K562 (cell line): Measurements from ENCODE around the gene RHOA. TPM values are rescaled to one million over a fixed set of nuclear protein-coding genes. Genes with fewer than 3 reads are reported as not detected.

Experiments used
- polyA plus RNA-seq, 8 experiments: library from polyadenylated mRNA; depleted of rRNA in 4 of 8; stranded (reverse) in 5 of 8; unstranded in 3 of 8; fragments of >200 nt; fragmentation: Nextera tagmentation in 2 of 8; fragmentation: Illumina TruSeq in 1 of 8; extraction: Ambion mirVana in 2 of 8; extraction: Trizol in 1 of 8; gene quantifications; 2 replicates each; pipeline versions ENCODE4 v1.2.1 to v1.2.3, GENCODE V29; 2011 to 2014; ENCODE audit warnings: inconsistent platforms in 1 of 8, missing spikeins in 1 of 8
- total RNA-seq, 7 experiments: library from RNA; depleted of rRNA in 6 of 7; stranded (reverse); fragments of >200 nt in 6 of 7; fragmentation: Illumina TruSeq in 2 of 7; extraction: Trizol in 2 of 7; gene quantifications; 2 replicates each; pipeline versions ENCODE4 v1.2.1 to v1.2.3, GENCODE V29; 2011 to 2021; ENCODE audit warnings: low replicate concordance in 1 of 7

The RHOA gene
- total and polyA plus RNA-seq, 9 of the 15 experiments (the other 6 are each of a cell fraction or from before 2014, with no cell fraction given), result 136 to 540 (median 236) TPM

Other genes with a start within 250 kb of the RHOA start
Only the 7 nearest of the 10 such genes appear.
- 2.6 and 4.2 TPM in 2 replicates for gene C3orf62, start 134.7 kb downstream of the RHOA start, total RNA-seq (2014; rRNA removed)
- 2.9 and 3.8 TPM in 2 replicates for gene C3orf62, start 134.7 kb downstream of the RHOA start, total RNA-seq (2014; rRNA removed; fragmentation: Illumina TruSeq; extraction: Trizol)
- gene C3orf62, start 134.7 kb downstream of the RHOA start, total RNA-seq (2015; rRNA removed; fragmentation: Illumina TruSeq; extraction: Trizol), result 3.4 and 3.5 TPM in 2 replicates
- gene C3orf62, start 134.7 kb downstream of the RHOA start, total RNA-seq (2021), result 3.0 and 4.2 TPM in 2 replicates
- 3.8 and 4.3 TPM in 2 replicates for gene C3orf62, start 134.7 kb downstream of the RHOA start, polyA plus RNA-seq (2011; rRNA removed)
- gene C3orf62, start 134.7 kb downstream of the RHOA start, polyA plus RNA-seq (2014; fragmentation: Illumina TruSeq; extraction: Trizol), result 4.0 and 5.7 TPM in 2 replicates
- gene C3orf62, start 134.7 kb downstream of the RHOA start, polyA plus RNA-seq (2014; fragmentation: Nextera tagmentation; extraction: Ambion mirVana), result 1 to 10 TPM; 1.3 to 1.6 TPM
- 4.6 and 5.6 TPM in 2 replicates for gene C3orf62, start 134.7 kb downstream of the RHOA start, polyA plus RNA-seq (2014; rRNA removed)
- 11.8 and 22.1 TPM in 2 replicates for gene USP4, start 71.9 kb downstream of the RHOA start, total RNA-seq (2014; rRNA removed)
- gene USP4, start 71.9 kb downstream of the RHOA start, total RNA-seq (2014; rRNA removed; fragmentation: Illumina TruSeq; extraction: Trizol), result 21.3 and 21.7 TPM in 2 replicates
- gene USP4, start 71.9 kb downstream of the RHOA start, total RNA-seq (2015; rRNA removed; fragmentation: Illumina TruSeq; extraction: Trizol), result 20.8 and 21.1 TPM in 2 replicates
- gene USP4, start 71.9 kb downstream of the RHOA start, total RNA-seq (2021), result 26.7 and 29.5 TPM in 2 replicates
- 34.2 and 40.4 TPM in 2 replicates for gene USP4, start 71.9 kb downstream of the RHOA start, polyA plus RNA-seq (2011; rRNA removed)
- 24.7 and 28.2 TPM in 2 replicates for gene USP4, start 71.9 kb downstream of the RHOA start, polyA plus RNA-seq (2014; fragmentation: Illumina TruSeq; extraction: Trizol)
- gene USP4, start 71.9 kb downstream of the RHOA start, polyA plus RNA-seq (2014; fragmentation: Nextera tagmentation; extraction: Ambion mirVana), result 10 to 100 TPM; 15.4 to 22.9 TPM
- 20.4 and 26.1 TPM in 2 replicates for gene USP4, start 71.9 kb downstream of the RHOA start, polyA plus RNA-seq (2014; rRNA removed)
- 0.57 TPM in 1 of 2 replicates, not detected in the other for gene GPX1, start 53.6 kb downstream of the RHOA start, total RNA-seq (2014; rRNA removed)
- gene GPX1, start 53.6 kb downstream of the RHOA start, total RNA-seq (2014; rRNA removed; fragmentation: Illumina TruSeq; extraction: Trizol), result not detected in 2 replicates
- gene GPX1, start 53.6 kb downstream of the RHOA start, total RNA-seq (2015; rRNA removed; fragmentation: Illumina TruSeq; extraction: Trizol), result 0.25 TPM in 1 of 2 replicates, not detected in the other
- 1.3 and 1.6 TPM in 2 replicates for gene GPX1, start 53.6 kb downstream of the RHOA start, total RNA-seq (2021)
- 0.08 TPM in 1 of 2 replicates, not detected in the other for gene GPX1, start 53.6 kb downstream of the RHOA start, polyA plus RNA-seq (2011; rRNA removed)
- gene GPX1, start 53.6 kb downstream of the RHOA start, polyA plus RNA-seq (2014; fragmentation: Illumina TruSeq; extraction: Trizol), result not detected in 2 replicates
- under 1 TPM in 1 of 2 experiments, not detected in 1; 0.08 TPM for gene GPX1, start 53.6 kb downstream of the RHOA start, polyA plus RNA-seq (2014; fragmentation: Nextera tagmentation; extraction: Ambion mirVana)
- 0.09 and 0.16 TPM in 2 replicates for gene GPX1, start 53.6 kb downstream of the RHOA start, polyA plus RNA-seq (2014; rRNA removed)
- 6.5 and 8.0 TPM in 2 replicates for gene TCTA, start 447 bp upstream of the RHOA start, total RNA-seq (2014; rRNA removed)
- gene TCTA, start 447 bp upstream of the RHOA start, total RNA-seq (2014; rRNA removed; fragmentation: Illumina TruSeq; extraction: Trizol), result 6.4 and 6.6 TPM in 2 replicates
- gene TCTA, start 447 bp upstream of the RHOA start, total RNA-seq (2015; rRNA removed; fragmentation: Illumina TruSeq; extraction: Trizol), result 7.5 and 8.3 TPM in 2 replicates
- 7.7 and 8.2 TPM in 2 replicates for gene TCTA, start 447 bp upstream of the RHOA start, total RNA-seq (2021)
- 9.3 and 11.7 TPM in 2 replicates for gene TCTA, start 447 bp upstream of the RHOA start, polyA plus RNA-seq (2011; rRNA removed)
- gene TCTA, start 447 bp upstream of the RHOA start, polyA plus RNA-seq (2014; fragmentation: Illumina TruSeq; extraction: Trizol), result 14.6 and 15.4 TPM in 2 replicates
- 1 to 10 TPM; 4.0 to 4.2 TPM for gene TCTA, start 447 bp upstream of the RHOA start, polyA plus RNA-seq (2014; fragmentation: Nextera tagmentation; extraction: Ambion mirVana)
- gene TCTA, start 447 bp upstream of the RHOA start, polyA plus RNA-seq (2014; rRNA removed), result 8.8 and 9.5 TPM in 2 replicates
- gene AMT, start 10.5 kb upstream of the RHOA start, total RNA-seq (2014; rRNA removed), result 0.37 and 0.41 TPM in 2 replicates
- 0.18 and 0.29 TPM in 2 replicates for gene AMT, start 10.5 kb upstream of the RHOA start, total RNA-seq (2014; rRNA removed; fragmentation: Illumina TruSeq; extraction: Trizol)
- gene AMT, start 10.5 kb upstream of the RHOA start, total RNA-seq (2015; rRNA removed; fragmentation: Illumina TruSeq; extraction: Trizol), result 0.14 and 0.41 TPM in 2 replicates
- 0.72 and 1.5 TPM in 2 replicates for gene AMT, start 10.5 kb upstream of the RHOA start, total RNA-seq (2021)
- gene AMT, start 10.5 kb upstream of the RHOA start, polyA plus RNA-seq (2011; rRNA removed), result 1.6 and 4.4 TPM in 2 replicates
- 0.52 and 0.76 TPM in 2 replicates for gene AMT, start 10.5 kb upstream of the RHOA start, polyA plus RNA-seq (2014; fragmentation: Illumina TruSeq; extraction: Trizol)
- gene AMT, start 10.5 kb upstream of the RHOA start, polyA plus RNA-seq (2014; fragmentation: Nextera tagmentation; extraction: Ambion mirVana), result under 1 TPM; 0.25 to 0.66 TPM
- 0.98 and 2.1 TPM in 2 replicates for gene AMT, start 10.5 kb upstream of the RHOA start, polyA plus RNA-seq (2014; rRNA removed)
- gene NICN1, start 17.3 kb upstream of the RHOA start, total RNA-seq (2014; rRNA removed), result 1.9 and 4.7 TPM in 2 replicates
- 2.7 and 3.1 TPM in 2 replicates for gene NICN1, start 17.3 kb upstream of the RHOA start, total RNA-seq (2014; rRNA removed; fragmentation: Illumina TruSeq; extraction: Trizol)
- 3.7 and 4.2 TPM in 2 replicates for gene NICN1, start 17.3 kb upstream of the RHOA start, total RNA-seq (2015; rRNA removed; fragmentation: Illumina TruSeq; extraction: Trizol)
- gene NICN1, start 17.3 kb upstream of the RHOA start, total RNA-seq (2021), result 7.2 and 8.8 TPM in 2 replicates
- 5.9 and 12.4 TPM in 2 replicates for gene NICN1, start 17.3 kb upstream of the RHOA start, polyA plus RNA-seq (2011; rRNA removed)
- 5.7 and 7.4 TPM in 2 replicates for gene NICN1, start 17.3 kb upstream of the RHOA start, polyA plus RNA-seq (2014; fragmentation: Illumina TruSeq; extraction: Trizol)
- 1 to 10 TPM; 6.0 to 7.0 TPM for gene NICN1, start 17.3 kb upstream of the RHOA start, polyA plus RNA-seq (2014; fragmentation: Nextera tagmentation; extraction: Ambion mirVana)
- 4.1 and 6.4 TPM in 2 replicates for gene NICN1, start 17.3 kb upstream of the RHOA start, polyA plus RNA-seq (2014; rRNA removed)
- 11.7 and 12.1 TPM in 2 replicates for gene DAG1, start 58.3 kb upstream of the RHOA start, total RNA-seq (2014; rRNA removed)
- gene DAG1, start 58.3 kb upstream of the RHOA start, total RNA-seq (2014; rRNA removed; fragmentation: Illumina TruSeq; extraction: Trizol), result 5.3 and 6.1 TPM in 2 replicates
- gene DAG1, start 58.3 kb upstream of the RHOA start, total RNA-seq (2015; rRNA removed; fragmentation: Illumina TruSeq; extraction: Trizol), result 8.2 and 9.2 TPM in 2 replicates
- 19.3 and 19.6 TPM in 2 replicates for gene DAG1, start 58.3 kb upstream of the RHOA start, total RNA-seq (2021)
- gene DAG1, start 58.3 kb upstream of the RHOA start, polyA plus RNA-seq (2011; rRNA removed), result 6.7 and 8.5 TPM in 2 replicates
- 12.5 and 13.7 TPM in 2 replicates for gene DAG1, start 58.3 kb upstream of the RHOA start, polyA plus RNA-seq (2014; fragmentation: Illumina TruSeq; extraction: Trizol)
- gene DAG1, start 58.3 kb upstream of the RHOA start, polyA plus RNA-seq (2014; fragmentation: Nextera tagmentation; extraction: Ambion mirVana), result under 1 TPM; 0.29 to 0.39 TPM
- gene DAG1, start 58.3 kb upstream of the RHOA start, polyA plus RNA-seq (2014; rRNA removed), result 8.4 and 9.5 TPM in 2 replicates